Gastroesophageal sphincter (tissue), 4 donors: ENCODE measurements around the gene DLGAP4. TPM values are rescaled to one million over a fixed set of nuclear protein-coding genes. Genes with fewer than 3 reads are reported as not detected.

Source experiments
- ATAC-seq: fragments of 150-250 bp; one replicate; pipeline ENCODE4 v1.9.1; 2016; ENCODE audit warnings: mild to moderate bottlenecking, moderate library complexity
- H3K27ac ChIP-seq, 4 donors: fragments of 200-600 bp; sonication (generic) in 3 of 4; 1 replicate in 3 of 4; 2 replicates in 1 of 4; pipeline ENCODE4 v1.5.1; 2016 to 2019
- H3K27me3 ChIP-seq: fragments of 200-600 bp; sonication (generic); one replicate; pipeline ENCODE4 v1.5.1; 2019
- H3K36me3 ChIP-seq, 2 donors: fragments of 200-600 bp; sonication (generic); one replicate each; pipeline ENCODE4 v1.5.1; 2019; ENCODE audit warnings: control low read depth in 1 of 2
- H3K4me1 ChIP-seq, 3 donors: fragments of 200-600 bp; sonication (generic); 1 replicate in 2 of 3; 2 replicates in 1 of 3; pipeline ENCODE4 v1.5.1; 2016 to 2019; ENCODE audit warnings: control low read depth in 2 of 3
- H3K4me3 ChIP-seq, 2 donors: fragments of 200-600 bp; sonication (generic); one replicate each; pipeline ENCODE4 v1.5.1; 2019; ENCODE audit warnings: mild to moderate bottlenecking in 1 of 2, moderate library complexity in 1 of 2
- H3K9me3 ChIP-seq, 3 donors: fragments of 200-600 bp; sonication (generic); one replicate each; pipeline ENCODE4 v1.5.1; 2017 to 2019; ENCODE audit warnings: control low read depth in 2 of 3
- CTCF ChIP-seq, 4 experiments: fragments of 200-600 bp in 2 of 4; fragments of 450-650 bp in 2 of 4; sonication (generic) in 1 of 4; IDR thresholded peaks; one replicate each; pipeline ENCODE4 v1.5.1; 2017 to 2019; ENCODE audit warnings: antibody characterized with exemption in 4 of 4, mild to moderate bottlenecking in 2 of 4, moderate library complexity in 2 of 4
- EP300 ChIP-seq: sonication (generic); formaldehyde crosslinking; IDR thresholded peaks from one replicate; pipeline ENCODE4 v1.6.1; 2017; ENCODE audit warnings: antibody characterized with exemption, mild to moderate bottlenecking
- POLR2A ChIP-seq, 2 donors: fragments of 450-650 bp; IDR thresholded peaks; one replicate each; pipeline ENCODE4 v1.6.1; 2017; ENCODE audit warnings: antibody characterized with exemption in 2 of 2, mild to moderate bottlenecking in 2 of 2, moderate library complexity in 1 of 2
- POLR2AphosphoS5 ChIP-seq: sonication (generic); formaldehyde crosslinking; IDR thresholded peaks from one replicate; pipeline ENCODE4 v1.6.1; 2017; ENCODE audit warnings: antibody characterized with exemption
- WGBS, 2 donors: methylation state at CpG; one replicate each; pipeline ENCODE4 v1.1.5; 2018; ENCODE audit warnings: low coverage in 1 of 2; 5-methylcytosine and 5-hydroxymethylcytosine counted together
- total RNA-seq, 4 donors: library from RNA; depleted of rRNA; stranded (reverse); fragments of >200 nt; gene quantifications; one replicate each; pipeline ENCODE4 v1.1.0, GENCODE V29; 2016

DLGAP4 gene
- total RNA-seq, 4 donors from 2014 or later, result 35.5 to 76.1 (median 42.2) TPM

GRCh38 chr20:36269507-36269906 is 36.6 kb upstream of the DLGAP4 start:
- H3K27me3 ChIP-seq, result peaks cover 20% of the 10 kb centered on the region
- H3K4me3 ChIP-seq, result no peak overlapping the region
- ATAC-seq, result no peak
- H3K9me3 ChIP-seq, result no peaks in the 10 kb centered on the region
- no peak for TF ChIP-seq EP300
- no peak for TF ChIP-seq POLR2AphosphoS5
- TF ChIP-seq POLR2A (IDR thresholded peaks at IDR 0.05), result no peak
- no peak for TF ChIP-seq CTCF (IDR thresholded peaks at IDR 0.05)
- no peaks in the 10 kb centered on the region for H3K36me3 ChIP-seq
- WGBS, 2 donors, result 68 to 85% methylated on average over 2 of the region's 2 CpGs
- no peaks in the 10 kb centered on the region for H3K4me1 ChIP-seq
- H3K27ac ChIP-seq, result no peak overlapping the region

GRCh38 chr20:36270744-36271638 is 35.1 kb upstream of the DLGAP4 start:
- no peaks in the 10 kb centered on the region for H3K9me3 ChIP-seq
- no peak overlapping the region for H3K4me3 ChIP-seq
- peaks cover 34% of the 10 kb centered on the region for H3K27me3 ChIP-seq
- WGBS, 2 donors, result 76 to 86% methylated on average over 4 to 7 of the region's 20 CpGs
- TF ChIP-seq POLR2AphosphoS5, result no peak
- no peak for TF ChIP-seq CTCF (IDR thresholded peaks at IDR 0.05)
- TF ChIP-seq EP300, result no peak
- TF ChIP-seq POLR2A (IDR thresholded peaks at IDR 0.05), result no peak
- no peaks in the 10 kb centered on the region for H3K36me3 ChIP-seq
- no peaks in the 10 kb centered on the region for H3K4me1 ChIP-seq
- no peak overlapping the region for H3K27ac ChIP-seq
- no peak for ATAC-seq

GRCh38 chr20:36271639-36272546 is 34.2 kb upstream of the DLGAP4 start:
- Histone ChIP-seq H3K27ac (no peak overlapping the region), H3K27me3 (peaks cover 37% of the 10 kb centered on the region), H3K4me1 (no peaks in the 10 kb centered on the region), H3K4me3 (no peak overlapping the region), H3K9me3 (no peaks in the 10 kb centered on the region), H3K36me3 (no peaks in the 10 kb centered on the region)
- TF ChIP-seq POLR2AphosphoS5 (no peak), CTCF (IDR thresholded peaks at IDR 0.05) (no peak), POLR2A (IDR thresholded peaks at IDR 0.05) (no peak), EP300 (no peak)
- 83 to 91% methylated on average over 7 to 11 of the region's 21 CpGs for WGBS, 2 donors
- ATAC-seq, result no peak

- Histone ChIP-seq H3K27me3 (peaks cover 44% of the 10 kb centered on the region), H3K9me3 (no peaks in the 10 kb centered on the region), H3K27ac (no peak overlapping the region), H3K4me3 (no peak overlapping the region), H3K36me3 (no peaks in the 10 kb centered on the region), H3K4me1 (no peaks in the 10 kb centered on the region)
- no peak for ATAC-seq
- WGBS, 2 donors, result 88 to 95% methylated on average over 3 to 4 of the region's 12 CpGs
- TF ChIP-seq POLR2AphosphoS5 (no peak), CTCF (IDR thresholded peaks at IDR 0.05) (no peak), EP300 (no peak)
Observed at GRCh38 chr20:36272547-36273220, 33.5 kb upstream of the DLGAP4 start.
